Liver (tissue), 9 donors: ENCODE results near the gene L1TD1. TPM values are rescaled to one million over a fixed set of nuclear protein-coding genes. Genes with fewer than 3 reads are reported as not detected.

ENCODE experiments used
- DNase-seq: peaks from one replicate; pipeline ENCODE4 v3.0.0-alpha.2; 2017; ENCODE audit warnings: low spot score
- H3K27ac ChIP-seq, 2 donors: one replicate each; pipeline ENCODE4 v1.7.0; 2013; ENCODE audit warnings: inconsistent platforms in 2 of 2, low read length in 2 of 2, control low read depth in 1 of 2, low read depth in 1 of 2, mild to moderate bottlenecking in 1 of 2
- H3K27me3 ChIP-seq, 4 donors: one replicate each; pipeline versions ENCODE4 v1.6.1 to v1.7.0; 2013; ENCODE audit warnings: low read length in 3 of 4, inconsistent platforms in 1 of 4, mild to moderate bottlenecking in 1 of 4, moderate library complexity in 1 of 4; ENCODE audit not compliant: control insufficient read depth in 4 of 4, insufficient read depth in 4 of 4
- H3K36me3 ChIP-seq, 4 donors: one replicate each; pipeline versions ENCODE4 v1.6.1 to v1.7.0; 2013; ENCODE audit warnings: low read length in 3 of 4, mild to moderate bottlenecking in 3 of 4, low read depth in 1 of 4, moderate library complexity in 1 of 4; ENCODE audit not compliant: control insufficient read depth in 4 of 4, insufficient read depth in 3 of 4
- H3K4me1 ChIP-seq, 4 donors: one replicate each; pipeline versions ENCODE4 v1.6.1 to v1.7.0; 2013; ENCODE audit warnings: low read length in 3 of 4, mild to moderate bottlenecking in 3 of 4, moderate library complexity in 1 of 4; ENCODE audit not compliant: control insufficient read depth in 4 of 4, insufficient read depth in 4 of 4
- H3K4me3 ChIP-seq, 3 donors: one replicate each; pipeline versions ENCODE4 v1.6.1 to v1.7.0; 2013; ENCODE audit warnings: low read length in 3 of 3, control low read depth in 1 of 3, low read depth in 1 of 3, mild to moderate bottlenecking in 1 of 3
- H3K9ac ChIP-seq, 2 donors: one replicate each; pipeline ENCODE4 v1.7.0; 2013; ENCODE audit warnings: low read length in 2 of 2, mild to moderate bottlenecking in 2 of 2, moderate library complexity in 2 of 2, control low read depth in 1 of 2, low read depth in 1 of 2
- H3K9me3 ChIP-seq, 4 donors: one replicate each; pipeline versions ENCODE4 v1.6.1 to v1.7.0; 2013; ENCODE audit warnings: low read length in 3 of 4; ENCODE audit not compliant: control insufficient read depth in 4 of 4
- EGR1 ChIP-seq, 2 donors: IDR thresholded peaks; 2 replicates each; pipeline ENCODE4 v1.6.1; 2016 to 2018; ENCODE audit warnings: antibody characterized with exemption in 2 of 2, low read depth in 2 of 2
- FOXA1 ChIP-seq: IDR thresholded peaks from 2 replicates; pipeline ENCODE4 v1.6.1; 2016; ENCODE audit warnings: antibody characterized with exemption
- HNF4A ChIP-seq, 2 donors: conservative IDR thresholded peaks; 2 replicates each; pipeline ENCODE4 v1.6.1; 2016; ENCODE audit warnings: antibody characterized with exemption in 2 of 2, mild to moderate bottlenecking in 2 of 2
- TAF1 ChIP-seq: conservative IDR thresholded peaks from 2 replicates; pipeline ENCODE4 v1.6.1; 2016; ENCODE audit warnings: antibody characterized with exemption, mild to moderate bottlenecking
- WGBS: extraction: QIAGEN DNeasy Blood & Tissue Kit; methylation state at CpG from one replicate; pipeline ENCODE4 v1.1.7; 2013; 5-methylcytosine and 5-hydroxymethylcytosine counted together
- polyA plus RNA-seq, 2 donors: library from polyadenylated mRNA; stranded (reverse) in 1 of 2; unstranded in 1 of 2; fragments of 200-250 nt in 1 of 2; fragments of >200 nt in 1 of 2; fragmentation: Nextera tagmentation in 1 of 2; extraction: Ambion mirVana in 1 of 2; gene quantifications; one replicate each; pipeline versions ENCODE4 v1.2.1 to v1.2.3, GENCODE V29; 2013 to 2015
- total RNA-seq, 2 donors: library from RNA; depleted of rRNA; stranded (reverse); fragments of >200 nt; gene quantifications; one replicate each; pipeline ENCODE4 v1.2.3, GENCODE V29; 2014
- TF ChIP-seq, protein P1 (sequence below): IDR thresholded peaks from 2 replicates; pipeline ENCODE4 v1.6.1; 2016; ENCODE audit warnings: antibody characterized with exemption
- donor health status: healthy.
- donor health status: healthy.
- donor health status: healthy.
- donor health status: healthy.
- donor health status: healthy.

The L1TD1 gene
- total and polyA plus RNA-seq, 4 donors, result under 0.01 to 0.14 (median 0.01) TPM; not detected in 1

DNA sequence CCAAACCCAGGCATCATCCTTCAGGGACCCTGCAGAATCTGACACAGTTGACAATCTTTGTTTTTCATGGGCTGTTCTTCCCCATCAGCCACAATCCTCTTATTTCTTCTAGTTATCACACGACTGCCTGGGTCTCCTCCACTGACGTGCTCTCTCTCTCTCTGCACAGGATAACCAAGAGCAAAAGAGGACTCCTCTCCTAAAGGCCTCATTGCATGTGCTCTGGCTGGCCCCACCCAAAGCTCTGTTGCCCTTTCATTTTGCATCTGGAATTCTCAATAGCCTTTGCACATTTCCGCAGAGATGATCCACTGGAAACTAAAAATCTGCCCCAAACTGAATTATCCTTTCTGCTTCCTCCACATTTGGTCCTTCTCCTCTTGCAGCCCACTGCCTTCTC is 66.0 kb downstream of the L1TD1 start:
- Histone ChIP-seq H3K4me3 (no peak overlapping the region), H3K36me3 (peaks cover 0 to 3% (median 0%) of the 10 kb centered on the region in 4 donors), H3K9me3 (no peaks in the 10 kb centered on the region), H3K27ac (no peak overlapping the region), H3K27me3 (no peaks in the 10 kb centered on the region), H3K9ac (no peak overlapping the region), H3K4me1 (no peaks in the 10 kb centered on the region)
- no peak for DNase-seq
- WGBS, result 89% methylated on average over 3 of the region's 3 CpGs
- TF ChIP-seq EGR1 (IDR thresholded peaks at IDR 0.05; ENCODE audit: low read depth in 2 of 2), result no peak
- no peak for TF ChIP-seq TAF1
- no peak for TF ChIP-seq FOXA1
- no peak for TF ChIP-seq HNF4A (conservative IDR thresholded peaks at IDR 0.05)
- TF ChIP-seq, protein P1, sequence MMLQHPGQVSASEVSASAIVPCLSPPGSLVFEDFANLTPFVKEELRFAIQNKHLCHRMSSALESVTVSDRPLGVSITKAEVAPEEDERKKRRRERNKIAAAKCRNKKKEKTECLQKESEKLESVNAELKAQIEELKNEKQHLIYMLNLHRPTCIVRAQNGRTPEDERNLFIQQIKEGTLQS, result no peak

Other genes starting within 250 kb of the L1TD1 start
- 1 to 10 TPM; 1.2 to 4.6 TPM for gene KANK4, start 124.6 kb downstream of the L1TD1 start, total RNA-seq
- gene KANK4, start 124.6 kb downstream of the L1TD1 start, polyA plus RNA-seq, result 1 to 10 TPM in 1 of 2 donors, under 1 TPM in 1; 0.58 to 1.1 TPM
- 10 to 100 TPM in 1 of 2 donors, 1 to 10 TPM in 1; 8.1 to 33.8 TPM for gene USP1, start 242.2 kb downstream of the L1TD1 start, total RNA-seq
- 1 to 10 TPM; 5.1 to 7.4 TPM for gene USP1, start 242.2 kb downstream of the L1TD1 start, polyA plus RNA-seq